HG03097 (cell line): Measurements from ENCODE around the gene NIFK.

ENCODE experiments used
- ATAC-seq: cut with Tn5 transposase; IDR thresholded peaks from one replicate; pipeline ENCODE4 v1.9.1; 2021; ENCODE audit not compliant: unreplicated experiment, low FRiP score

The NIFK gene

DNA sequence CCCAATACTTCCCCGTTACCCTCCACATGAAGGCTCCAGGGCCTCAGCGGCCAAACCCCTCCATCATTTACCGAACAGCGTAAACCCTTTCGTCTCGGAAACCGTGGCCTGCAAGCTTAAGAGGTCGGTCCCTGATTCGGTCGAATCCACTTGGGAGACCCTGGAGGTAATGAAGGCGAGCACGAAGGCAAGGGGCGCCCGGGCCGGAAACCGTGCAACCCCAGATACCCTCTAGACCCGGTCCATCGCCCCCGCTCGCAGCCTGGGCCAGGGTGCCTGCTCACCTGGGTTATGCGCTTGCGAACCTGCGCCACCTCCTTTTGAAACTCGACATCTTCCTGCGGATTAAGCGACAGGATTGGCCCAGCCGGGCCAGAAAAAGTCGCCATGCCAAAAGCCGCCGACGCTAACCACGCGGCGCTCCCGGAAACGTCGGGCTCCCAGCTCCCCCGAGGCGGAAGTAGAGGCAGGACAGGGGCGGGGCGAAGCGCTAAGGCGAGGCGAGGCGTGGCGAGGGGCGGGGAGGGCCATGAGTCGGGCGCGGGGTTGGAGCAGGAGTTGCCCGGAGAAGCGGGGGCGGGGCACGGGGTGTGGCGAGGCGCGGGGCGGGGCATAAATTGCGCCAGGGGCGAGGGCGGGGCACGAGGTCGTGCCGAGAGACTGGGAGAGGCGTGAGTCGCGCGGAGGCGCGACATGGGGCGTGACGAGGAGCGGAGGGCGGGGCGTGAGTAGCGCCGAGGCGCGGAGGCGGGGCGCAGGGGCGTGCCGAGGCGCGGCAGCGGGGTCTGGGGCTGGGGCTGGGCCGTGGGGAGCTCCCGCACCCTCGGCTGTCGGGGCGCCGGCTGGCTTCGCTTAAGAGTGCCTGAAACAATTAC is at the start of gene NIFK:
Gene NIFK (minus strand): TSS at position 414 of the 875 bp plus-strand sequence. CDS start 25 bp downstream, at position 389.
- peak; percentile 91 for ATAC-seq

DNA sequence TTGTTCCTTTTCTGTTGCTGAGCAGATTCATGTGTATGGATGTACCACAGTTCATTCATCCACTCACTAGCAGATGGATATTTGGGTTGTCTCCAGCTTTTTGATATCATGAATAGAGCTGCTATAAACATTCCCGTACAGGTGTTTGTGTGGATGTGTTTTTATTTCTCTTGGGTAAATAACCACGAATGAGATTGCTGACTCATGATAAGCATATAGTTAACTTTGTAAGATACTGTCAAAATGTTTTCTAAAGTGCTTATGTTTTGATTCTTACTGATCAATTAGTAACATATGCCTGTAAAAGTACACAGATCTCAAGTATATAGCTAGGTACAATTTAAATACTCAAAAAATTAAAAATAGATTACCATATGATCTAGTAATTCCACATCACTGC is 46.5 kb upstream of the NIFK start:
- no peak for ATAC-seq

DNA sequence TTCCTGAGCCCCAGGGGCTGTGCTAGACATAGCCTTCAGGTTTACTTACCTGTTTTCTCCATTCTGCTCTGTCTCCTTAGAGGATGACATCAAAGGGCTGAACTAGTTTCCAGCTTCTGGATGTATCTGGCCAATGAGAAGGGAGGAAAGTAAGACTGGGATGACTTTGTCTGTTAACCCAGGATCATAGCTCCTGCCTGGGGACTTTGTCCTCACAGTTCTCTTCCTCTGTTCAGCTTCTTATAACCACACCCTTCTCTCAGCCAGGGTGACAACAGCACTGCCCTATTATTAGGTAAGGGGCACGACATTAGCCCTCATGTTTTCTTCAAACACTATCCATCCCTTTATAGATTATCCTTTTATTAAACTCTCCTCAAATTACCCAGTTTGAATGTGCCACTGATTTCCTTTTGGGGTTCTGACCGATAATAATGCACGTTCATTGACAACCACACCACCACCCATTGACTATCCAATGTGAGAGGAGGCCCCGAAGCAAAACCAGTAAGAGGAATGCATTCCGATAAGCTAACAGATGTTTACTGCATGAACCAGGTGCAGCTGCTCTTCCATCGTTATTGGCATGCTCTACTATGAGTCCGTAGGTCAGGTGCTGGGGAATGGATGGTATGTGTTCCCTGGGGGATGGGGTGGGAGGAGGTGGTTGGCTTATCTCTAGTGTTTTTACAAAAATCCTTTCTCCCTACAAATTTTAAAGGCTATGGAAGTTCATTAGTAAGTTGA is 42.2 kb upstream of the NIFK start:
- ATAC-seq = no peak

DNA sequence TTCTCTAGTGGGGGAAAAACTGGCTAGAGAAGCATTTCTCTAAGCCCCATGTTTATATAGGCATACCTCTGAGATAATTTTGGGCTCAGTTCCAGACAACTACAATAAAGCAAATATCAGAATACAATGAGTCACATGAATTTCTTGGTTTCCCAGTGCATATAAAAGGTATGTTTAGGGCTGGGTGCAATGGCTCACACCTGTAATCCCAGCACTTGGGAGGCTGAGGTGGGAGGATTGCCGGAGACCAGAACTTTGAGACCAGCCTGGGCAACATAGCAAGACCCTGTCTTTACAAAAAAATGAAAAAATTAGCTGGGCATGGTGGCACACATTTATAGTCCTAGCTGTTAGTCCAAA is 41.0 kb upstream of the NIFK start:
- ATAC-seq = no peak

DNA sequence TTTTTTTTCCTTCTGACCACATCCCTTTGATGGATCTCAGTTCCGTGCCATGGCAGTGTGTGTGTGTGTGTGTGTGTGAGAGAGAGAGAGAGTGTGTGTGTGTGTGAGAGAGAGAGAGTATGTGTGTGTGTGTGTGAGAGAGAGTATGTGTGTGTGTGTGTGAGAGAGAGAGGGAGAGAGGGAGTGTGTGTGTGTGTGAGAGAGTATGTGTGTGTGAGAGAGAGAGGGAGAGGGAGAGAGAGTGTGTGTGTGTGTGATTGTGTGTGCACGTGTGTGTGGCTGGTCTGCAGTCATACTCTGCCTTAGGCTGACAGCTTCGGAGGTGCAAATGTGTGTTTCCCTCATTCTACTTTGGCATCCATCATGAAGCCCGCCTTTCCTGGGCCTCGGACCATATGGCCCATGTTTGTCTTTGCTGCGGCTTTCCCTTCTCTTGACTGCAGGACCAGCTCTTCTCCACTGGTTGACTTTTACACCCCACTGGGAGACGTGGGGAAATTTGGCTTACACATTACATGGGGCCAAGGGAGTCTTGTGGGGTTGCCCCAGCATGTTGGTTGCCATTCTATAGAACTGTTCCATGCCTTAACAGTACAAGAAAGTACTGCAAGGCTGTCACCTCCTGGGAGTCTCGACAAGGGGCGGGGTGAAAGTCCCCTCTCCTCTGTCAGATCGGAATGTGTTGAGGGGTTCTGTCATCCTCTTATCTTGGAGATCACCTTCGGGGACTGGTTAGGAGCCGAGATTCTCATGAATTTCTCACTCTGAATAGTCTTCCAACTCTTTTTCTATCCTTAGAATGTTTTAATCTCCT is 40.4 kb upstream of the NIFK start:
- no peak for ATAC-seq

DNA sequence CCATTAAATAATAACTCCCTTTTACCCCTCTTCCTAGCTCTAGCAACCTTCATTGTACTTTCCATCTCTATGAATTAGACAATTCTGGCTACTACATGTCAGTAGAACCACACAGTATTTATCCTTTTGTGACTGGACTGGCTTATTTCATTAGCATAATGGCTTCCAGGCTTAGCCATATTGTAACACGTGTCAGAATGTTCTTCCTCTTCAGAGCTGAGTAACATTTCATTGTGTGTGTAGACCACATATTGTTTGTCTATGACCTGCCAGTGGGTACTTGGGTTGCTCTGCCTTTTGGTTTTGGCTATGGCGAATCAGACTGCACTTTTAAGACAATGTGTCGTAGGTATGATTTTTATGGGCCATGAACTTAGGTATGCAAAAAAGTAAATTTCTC is 39.7 kb upstream of the NIFK start:
- no peak for ATAC-seq

DNA sequence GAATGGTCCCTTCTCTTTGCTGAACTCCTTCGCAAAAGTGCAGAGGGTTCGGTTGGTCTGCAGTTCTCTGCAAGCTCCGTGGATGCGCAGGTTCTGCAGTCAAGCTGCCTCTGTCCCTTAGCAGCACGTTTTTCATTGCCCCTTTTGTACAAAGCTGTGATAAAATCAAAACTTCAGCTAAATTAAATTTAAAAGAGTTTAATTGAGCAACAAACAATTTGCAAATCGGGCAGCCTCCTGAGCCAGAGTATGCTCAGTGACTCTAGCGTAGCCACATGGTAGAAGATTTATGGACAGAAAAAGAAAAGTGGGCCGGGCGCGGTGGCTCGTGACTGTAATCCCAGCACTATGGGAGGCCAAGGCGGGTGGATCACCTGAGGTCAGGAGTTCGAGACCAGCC is 37.6 kb upstream of the NIFK start:
- no peak for ATAC-seq

DNA sequence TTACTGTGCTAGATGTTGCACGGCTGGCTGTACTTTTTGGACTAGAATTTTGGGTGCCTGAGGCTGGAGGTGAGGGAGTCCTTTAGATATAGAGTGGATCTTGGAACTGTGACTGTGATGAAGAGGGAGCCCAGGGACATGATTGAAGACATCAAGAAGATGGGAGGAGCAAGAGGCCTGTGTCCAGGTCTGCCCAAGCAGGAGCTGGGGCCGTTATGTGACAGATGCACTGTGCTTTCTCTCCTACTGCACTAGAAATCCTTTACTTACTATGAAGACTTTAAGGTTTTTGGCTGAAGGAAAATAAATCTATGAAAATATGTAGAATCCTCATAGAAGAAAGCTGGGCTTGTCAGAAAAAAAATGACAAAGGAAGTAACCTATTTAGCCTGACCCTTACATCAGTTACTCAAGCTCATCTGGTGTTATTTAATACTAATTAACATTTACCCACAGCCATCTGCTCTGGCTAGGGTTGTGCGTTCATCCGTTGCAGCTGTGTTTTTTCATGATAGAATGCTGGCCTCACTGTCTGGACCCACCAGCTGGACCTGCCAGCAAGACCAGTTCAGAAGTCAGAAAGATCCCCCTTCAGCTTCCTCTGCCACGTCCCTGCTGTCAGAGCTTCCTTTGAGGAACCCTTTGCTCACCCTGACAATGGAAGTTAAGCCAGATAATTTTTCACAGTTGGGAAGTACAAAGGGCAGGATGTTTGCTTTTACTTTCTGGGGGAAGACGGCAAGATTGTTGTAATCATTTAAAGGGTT is 35.5 kb upstream of the NIFK start:
- ATAC-seq = no peak

DNA sequence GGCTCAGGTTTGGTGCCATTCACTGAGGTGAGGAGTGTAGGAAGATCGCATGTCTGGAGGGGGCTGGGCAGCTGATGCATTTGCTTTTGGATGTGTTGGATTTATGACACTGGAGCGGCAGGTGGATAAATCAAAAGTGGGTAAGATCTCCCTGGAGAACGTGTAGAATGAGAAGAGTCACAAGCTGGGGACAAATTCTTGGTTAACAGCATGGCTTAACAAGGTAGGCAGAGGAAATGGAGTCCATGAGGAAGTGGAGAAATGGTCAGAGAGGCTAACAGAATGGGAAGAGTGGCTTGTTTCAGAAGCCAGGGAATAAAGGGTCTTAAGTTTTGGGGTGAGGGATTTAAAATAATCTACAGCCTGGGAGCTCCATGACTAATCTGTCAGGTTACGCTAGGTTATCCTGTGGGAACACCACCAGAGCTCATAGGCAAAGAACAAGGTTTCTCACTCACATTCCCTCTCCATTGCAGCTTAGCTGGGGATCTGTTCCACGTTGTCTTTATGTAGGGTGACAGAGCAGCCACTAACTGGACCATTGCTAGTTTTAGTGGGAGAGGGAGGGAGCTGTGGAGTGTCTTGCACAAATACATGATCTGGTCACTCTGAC is 31.6 kb upstream of the NIFK start:
- no peak for ATAC-seq

DNA sequence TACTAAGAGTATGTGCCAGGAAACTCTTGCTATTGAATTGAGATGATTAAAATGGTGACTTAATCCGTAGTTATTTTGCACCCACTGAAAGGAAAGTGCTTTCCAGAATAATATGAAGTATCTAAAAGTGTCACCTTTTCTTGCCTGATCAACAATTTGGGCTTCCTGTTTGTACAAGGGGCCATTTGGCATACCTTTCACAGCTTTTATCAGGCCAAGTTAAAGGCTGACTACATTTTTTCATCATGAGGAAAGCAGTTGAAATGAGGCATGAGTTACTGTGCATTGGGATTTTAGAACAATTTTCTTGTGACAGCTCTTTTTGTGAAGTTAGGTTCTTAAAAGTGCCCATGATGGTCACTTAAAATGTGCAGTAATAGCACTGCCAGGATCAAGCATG is 29.9 kb upstream of the NIFK start:
- no peak for ATAC-seq

DNA sequence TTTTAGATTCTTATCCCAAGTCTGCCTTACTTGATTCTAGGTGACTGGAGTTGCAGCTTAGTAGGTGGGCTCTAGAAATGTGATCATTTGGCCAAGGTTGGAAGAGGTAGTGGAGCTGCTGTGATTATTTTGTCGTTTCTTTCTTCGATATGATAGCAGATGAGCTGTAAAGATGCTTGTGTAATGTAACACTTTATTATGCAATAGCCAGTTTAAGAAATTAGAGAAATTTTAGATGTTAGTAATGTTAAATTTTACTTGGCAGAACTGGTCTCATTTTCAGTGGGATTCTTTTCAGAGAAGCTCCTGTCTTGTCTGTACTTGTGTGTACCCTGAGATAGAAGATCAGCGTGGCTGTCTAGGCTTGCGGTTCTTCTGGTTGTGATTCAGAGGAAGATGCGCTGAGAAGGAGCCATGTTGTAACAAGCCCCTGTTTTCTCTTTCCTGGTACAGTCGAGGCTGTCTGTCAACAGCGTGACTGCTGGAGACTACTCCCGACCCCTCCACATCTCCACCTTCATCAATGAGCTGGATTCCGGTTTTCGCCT is 28.1 kb upstream of the NIFK start:
- no peak for ATAC-seq

DNA sequence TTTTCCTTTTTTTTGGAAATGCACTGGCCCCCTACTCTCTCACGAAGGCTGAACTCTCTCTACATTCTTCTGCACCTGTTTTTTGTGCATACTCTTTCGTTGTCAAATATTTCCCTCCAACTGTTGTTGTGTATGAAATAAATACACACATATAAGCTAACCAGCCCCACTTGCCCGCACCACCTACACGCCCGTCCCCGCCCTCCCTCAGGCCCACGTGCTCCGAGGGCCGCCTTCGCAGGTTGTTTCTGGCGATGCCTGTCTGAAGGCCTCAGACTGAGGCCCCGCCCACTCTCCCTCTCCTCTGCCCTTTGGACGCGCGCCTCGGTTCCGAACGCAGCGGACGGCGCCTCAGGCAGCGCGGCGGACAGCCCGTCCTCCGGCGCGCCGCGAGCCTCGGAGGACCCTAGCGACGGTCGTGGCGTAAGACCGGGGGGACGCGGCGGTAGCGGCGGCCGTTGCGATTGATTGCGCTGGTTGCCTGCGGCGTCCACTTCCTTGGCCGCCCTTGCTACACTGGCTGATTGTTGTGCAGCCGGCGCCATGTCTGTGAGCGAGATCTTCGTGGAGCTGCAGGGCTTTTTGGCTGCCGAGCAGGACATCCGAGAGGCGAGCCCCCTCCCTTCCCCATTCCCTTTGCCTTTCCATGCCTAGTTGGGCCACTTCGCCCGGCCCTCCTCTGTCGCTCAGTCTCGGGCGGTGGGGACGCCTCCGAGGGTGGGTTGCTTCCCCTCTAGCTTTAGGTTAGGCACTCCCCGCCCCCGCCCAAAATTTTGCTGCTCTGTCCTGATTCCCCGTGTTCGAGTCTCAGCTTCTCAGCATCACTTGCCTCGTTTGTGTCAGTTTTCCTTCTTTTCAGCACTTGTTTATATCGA is 18.8 kb upstream of the NIFK start, which contains the start of gene TSN:
Gene TSN (plus strand): TSS at position 415 of the 875 bp plus-strand sequence. CDS start 129 bp downstream, at position 544.
- ATAC-seq = peak; percentile 99

DNA sequence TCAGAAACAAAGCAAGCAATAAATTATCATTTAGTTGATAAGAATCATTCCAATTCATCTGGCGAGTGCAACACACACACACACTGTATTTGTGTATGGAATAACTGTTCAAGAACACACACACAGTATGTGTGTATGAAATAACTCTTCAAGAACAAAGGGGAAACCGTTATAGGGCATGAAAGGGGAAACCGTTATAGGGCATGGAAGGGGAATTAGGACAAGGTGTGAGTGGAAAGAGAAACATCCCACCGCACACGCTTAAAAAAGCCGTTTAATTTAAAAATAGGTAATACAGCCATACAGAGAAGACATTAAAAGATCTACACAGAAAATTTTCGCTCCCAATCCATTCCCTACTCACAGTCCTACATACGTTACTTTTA is 18.2 kb upstream of the NIFK start:
- ATAC-seq = peak; percentile 4

DNA sequence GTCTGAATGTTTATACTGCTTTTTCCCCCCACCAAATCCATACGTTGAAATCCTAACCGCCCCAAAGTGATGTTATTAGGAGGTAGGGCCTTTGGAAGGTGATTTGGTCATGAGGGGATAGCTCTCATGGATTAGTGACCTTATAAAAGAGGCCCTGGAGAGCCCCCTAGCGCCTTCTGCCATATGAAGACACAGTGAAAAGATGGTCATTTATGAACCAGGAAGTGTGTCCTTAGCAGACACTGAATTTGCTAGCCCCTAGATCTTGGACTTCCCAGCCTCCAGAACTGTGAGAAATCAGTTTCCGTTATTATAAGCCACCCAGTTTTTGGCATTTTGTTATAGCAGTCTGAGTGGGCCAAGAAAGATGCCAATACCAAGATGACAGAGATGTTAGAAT is 11.5 kb upstream of the NIFK start:
- ATAC-seq = no peak

DNA sequence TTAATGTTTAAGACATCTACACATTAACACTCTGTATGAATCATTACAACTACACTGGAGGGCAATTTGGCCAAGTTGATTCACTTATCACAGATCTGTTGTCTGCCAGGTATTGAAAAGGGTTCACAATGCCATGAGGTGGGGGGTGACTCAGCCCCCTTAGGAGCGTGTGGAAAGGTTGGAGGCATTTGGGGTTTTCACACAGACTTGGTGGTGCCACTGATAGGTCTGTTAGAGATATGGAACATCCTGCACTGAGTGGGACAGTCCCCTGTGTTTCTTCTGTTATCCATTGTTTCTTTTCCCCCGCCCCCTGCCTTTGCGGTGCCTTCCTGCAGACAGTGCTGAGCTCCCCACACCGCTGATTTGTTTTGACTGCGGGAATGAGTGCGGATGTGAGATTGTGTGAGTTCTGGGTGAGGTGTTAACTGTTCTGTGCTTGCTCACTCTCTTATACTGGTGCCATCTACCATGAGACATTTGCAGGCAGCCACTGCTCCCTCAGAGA is 9.4 kb upstream of the NIFK start:
- ATAC-seq = no peak

DNA sequence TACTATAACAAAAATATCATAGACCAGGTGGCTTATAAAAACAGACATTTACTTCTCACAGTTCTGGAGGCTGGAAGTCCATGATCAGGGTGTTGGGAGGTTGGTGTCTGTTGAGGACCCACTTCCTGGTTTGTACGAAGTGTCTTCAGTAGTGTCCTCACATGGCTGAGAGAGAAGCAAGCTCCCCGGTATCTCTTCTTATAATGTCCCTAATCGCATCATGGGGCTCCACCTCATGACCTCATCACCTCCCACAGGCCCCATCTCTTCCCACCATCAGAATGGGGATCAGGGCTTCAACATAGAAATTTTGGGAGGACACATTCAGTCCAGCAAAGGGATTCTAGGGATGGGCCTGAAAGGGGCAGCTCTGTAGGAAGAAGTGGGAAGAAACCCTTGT is 4.8 kb upstream of the NIFK start:
- ATAC-seq = no peak

DNA sequence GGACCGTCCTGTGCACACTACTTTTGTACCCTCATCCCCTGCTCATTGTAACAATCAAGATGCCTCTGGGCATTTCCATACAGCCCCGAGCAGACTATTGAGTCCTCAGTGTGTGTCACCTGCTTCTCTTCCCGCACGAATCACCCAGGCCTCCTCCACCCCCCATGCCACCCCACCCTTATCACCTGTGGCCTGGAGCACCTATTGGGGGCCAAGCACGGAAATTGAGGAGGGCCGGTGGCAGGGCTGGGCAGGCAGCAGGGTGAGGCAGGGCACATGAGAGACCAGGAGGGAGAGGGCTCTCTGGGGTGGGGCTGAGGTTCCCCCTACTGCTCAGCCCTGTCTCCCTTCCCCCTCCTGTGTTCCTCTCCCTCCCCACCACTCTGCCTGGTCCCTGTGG is 4.3 kb upstream of the NIFK start:
- ATAC-seq = no peak

DNA sequence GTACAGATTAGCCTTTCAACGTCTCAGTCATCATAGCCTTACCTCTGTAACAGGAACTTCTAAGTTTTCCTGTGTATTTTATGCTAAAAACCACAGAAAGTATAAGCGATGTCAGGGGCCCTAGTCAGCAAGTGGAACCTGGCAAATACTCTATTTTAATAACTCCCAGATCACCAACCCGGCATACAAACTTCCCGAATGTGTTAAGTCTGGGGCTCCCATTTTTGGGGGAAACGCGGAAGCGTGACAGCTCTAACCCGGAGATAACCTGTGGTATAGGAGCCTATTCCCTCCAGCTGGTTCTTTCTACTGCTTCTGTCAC is 574 bp downstream of the NIFK start:
- ATAC-seq = no peak
